Activated gamma-delta T cell (primary cell): Measurements from ENCODE around the gene KRT13.

ENCODE experiments used
- DNase-seq: peaks from one replicate; lab custom pipeline; 2025; lab: John Stamatoyannopoulos, UW

Gene KRT13

DNA sequence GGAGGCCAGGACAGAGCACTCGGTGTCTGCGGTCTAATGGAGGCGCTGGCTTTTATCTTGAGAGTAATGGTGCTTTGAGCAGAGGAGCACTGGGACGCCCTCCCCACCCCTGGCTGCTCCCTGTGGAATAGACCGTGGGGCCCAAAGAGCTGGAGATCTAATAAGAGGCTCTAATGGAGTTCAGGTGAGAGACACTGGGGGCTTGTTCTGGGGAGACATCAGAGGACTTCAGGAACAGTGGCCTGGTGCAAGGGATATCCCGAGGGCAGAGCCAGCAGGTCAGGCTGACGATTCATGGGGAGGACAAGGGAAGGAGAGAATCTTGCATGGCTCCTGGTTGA, 32.2 kb upstream of the KRT13 start:
- no peak for DNase-seq

- no peak for DNase-seq
Observed at GRCh38 chr17:41536741-41537613, 31.6 kb upstream of the KRT13 start.

DNA sequence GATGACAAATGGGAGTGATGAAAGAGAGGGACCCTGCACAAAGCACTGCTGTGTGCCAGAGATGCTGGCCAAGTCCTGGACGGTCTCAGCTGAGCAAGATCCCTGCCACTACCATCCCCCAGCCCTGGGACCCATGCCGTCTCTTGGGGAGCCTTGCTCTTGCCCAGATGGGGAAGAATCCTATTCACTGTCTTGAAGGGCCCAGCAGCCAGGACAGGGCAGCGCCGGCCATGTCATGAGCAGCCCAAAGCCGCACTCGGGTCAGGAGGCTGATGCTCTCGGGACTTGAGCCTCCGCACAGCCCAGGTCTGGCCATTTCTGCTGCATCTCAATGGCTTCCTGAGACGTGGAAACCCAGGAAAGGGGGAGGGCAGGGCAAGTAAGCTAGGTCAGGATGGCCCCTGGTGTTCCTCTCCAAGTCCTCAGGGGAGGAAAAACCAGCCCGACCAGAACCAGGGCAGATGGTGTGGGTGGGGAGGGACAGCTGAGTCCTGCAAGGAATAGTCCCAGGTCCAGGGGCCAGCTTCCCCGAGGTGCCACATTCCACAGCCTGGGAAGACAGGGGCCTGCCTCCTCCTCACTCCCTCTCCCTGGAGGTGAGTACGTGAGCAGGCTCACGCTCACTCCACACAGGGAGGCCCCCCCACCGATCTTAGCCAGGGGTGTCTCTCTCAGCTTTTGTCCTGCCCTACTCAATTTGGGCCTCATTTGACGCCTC, 30.5 kb upstream of the KRT13 start:
- DNase-seq, result no peak

GRCh38 chr17:41534899-41535546, 29.6 kb upstream of the KRT13 start:
- no peak for DNase-seq

DNA sequence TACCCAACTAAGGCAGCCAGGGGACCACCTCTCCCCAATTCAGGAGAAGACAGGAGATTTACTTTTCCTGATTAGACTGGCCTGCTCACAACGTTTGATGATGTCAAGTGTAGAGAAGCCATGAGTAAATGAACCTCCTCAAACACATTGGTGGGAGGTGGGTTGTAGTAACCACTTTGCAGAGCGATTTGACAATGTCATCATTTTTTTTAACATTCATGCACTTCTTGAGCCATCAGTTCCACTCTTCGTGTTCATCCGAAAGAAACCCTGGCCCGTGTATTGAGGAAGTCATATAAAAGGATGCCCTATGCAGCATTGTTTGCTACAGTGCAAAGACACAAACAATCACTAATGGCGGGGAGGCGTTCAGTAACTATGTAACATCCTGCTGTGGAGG, 28.2 kb upstream of the KRT13 start:
- no peak for DNase-seq

DNA sequence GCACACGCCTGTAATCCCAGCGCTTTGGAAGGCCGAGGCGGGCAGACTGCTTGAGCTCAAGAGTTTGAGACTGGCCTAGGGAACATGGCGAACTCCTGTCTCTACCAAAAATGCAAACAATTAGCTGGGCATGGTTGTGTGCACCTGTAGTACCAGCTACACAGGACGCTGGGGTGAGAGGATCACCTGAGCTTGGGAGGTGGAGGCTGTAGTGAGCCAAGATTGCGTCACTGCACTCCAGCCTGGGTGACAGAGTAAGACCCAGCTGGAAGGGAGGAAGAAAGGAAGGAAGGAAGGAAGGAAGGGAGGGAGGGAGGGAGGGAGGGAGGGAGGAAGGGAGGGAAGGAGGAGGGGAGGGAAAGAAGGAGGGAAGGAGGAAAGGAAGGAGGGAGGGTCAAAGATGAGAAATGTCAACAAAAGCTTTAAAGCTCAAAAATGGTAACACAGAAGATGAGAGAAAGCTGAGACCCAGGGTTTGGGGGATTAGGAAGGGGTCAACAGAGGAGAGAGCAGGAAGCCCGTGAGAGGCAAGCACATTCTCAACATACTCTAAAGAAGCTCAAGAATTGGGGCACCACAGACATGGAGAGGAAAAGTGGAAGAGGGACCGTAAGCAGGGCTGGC, 27.6 kb upstream of the KRT13 start:
- DNase-seq, result no peak

DNA sequence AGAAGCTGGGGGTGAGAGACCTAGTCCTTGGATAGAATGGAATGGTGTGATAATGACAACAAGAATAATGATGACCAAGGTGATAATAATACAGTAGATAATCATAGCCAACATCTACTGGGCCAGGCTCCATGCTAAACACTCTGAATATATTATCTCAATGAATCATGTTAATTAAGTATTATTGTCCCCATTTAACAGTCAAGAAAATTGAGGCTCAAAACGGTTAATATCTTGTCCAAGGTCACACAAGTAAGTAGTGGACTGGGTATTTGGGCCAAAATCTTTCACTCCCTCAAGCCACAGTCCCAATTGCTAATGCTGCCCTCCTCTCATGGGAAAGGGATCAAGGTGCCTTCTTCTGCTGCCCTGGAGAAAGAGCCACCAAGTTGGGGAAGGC, 26.6 kb upstream of the KRT13 start:
- no peak for DNase-seq

- no peak for DNase-seq
Observed at GRCh38 chr17:41530062-41531048, 24.9 kb upstream of the KRT13 start.

DNA sequence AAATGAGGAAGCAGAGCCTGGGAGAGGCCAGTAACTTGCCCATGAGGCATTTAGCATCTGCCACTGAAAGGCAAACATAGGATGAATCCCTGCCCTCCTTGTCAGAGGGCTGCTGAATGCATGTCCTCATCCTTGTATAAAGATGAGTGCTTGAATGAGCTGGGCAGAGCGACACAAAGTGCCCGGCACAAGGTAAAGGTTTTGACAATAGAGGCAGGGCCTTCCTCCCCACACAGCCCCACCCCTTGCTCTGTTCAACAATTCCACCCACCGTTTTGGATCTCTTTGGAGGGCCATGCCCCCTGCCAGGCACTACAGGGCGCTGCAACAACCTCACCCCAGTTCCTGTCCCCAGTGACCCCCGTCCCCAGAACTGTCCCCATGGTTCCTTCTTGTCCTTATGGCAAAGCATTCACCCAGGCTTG, 24.1 kb upstream of the KRT13 start:
- no peak for DNase-seq

DNA sequence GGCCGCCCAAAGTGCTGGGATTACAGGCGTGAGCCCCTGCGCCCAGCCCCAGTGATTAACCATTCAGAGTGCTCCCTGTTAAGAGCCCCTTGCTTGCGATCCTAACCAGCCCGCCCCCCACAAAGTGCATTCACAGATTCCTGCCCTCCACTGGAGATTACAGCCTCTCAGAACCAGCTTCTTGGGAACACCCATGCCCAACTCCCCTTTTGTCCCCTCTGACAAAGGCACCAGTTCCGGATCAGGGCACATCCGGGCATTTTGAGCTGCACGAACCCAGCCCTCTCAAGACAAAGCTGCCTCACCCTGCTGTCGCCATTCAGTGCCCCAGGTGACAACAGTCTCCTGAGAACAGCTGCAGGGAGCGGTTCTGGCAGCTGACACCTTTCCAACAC, 23.5 kb upstream of the KRT13 start:
- DNase-seq, result no peak

DNA sequence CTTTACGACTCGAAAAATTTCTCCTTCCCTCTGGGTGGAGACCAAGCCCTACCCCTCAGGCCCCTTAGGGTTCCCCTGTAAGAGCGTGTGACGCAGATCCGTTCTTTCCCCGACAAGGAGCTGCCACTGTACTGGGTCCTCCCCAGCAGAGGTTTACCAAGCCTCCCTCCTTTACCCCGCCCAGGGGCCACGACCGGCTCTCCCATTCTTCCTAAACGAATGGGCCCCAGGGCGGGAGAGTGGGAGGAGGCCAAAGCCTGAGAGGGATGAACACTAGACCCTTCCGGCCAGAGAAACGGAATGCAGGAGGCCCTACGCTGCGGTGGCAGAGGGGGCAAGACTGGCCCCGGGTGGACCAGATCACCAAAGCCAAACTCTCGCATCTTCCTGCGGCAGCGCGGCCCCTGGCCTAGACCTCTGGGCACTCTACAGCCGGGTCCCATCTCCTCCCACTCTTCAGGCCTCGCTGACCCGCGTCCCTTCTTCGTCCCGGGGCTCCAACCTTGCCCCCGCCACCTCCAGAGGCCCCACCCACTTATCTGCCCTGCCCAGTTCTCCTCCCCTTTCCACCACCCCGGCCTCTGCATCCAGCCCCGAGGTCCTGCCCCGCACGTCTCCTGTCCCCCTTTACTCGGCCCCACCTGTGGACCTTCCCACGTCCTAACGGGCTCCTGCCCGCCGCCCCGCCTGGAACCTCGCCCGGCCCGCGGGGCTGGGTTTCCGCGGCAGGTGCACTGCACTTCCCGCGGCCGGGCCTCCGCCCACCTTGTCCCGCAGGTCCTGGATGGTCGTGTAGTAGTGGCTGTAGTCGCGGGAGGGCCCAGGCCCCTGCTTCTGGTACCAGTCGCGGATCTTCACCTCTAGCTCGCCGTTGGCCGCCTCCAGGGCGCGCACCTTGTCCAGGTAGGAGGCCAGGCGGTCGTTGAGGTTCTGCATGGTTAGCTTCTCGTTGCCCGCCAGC, 21.9 kb upstream of the KRT13 start:
- no peak for DNase-seq

- DNase-seq, result no peak
Observed at GRCh38 chr17:41524261-41524660, 18.8 kb upstream of the KRT13 start.

GRCh38 chr17:41523787-41524186, 18.4 kb upstream of the KRT13 start:
- no peak for DNase-seq

- no peak for DNase-seq
Observed at GRCh38 chr17:41523225-41523593, 17.8 kb upstream of the KRT13 start.

GRCh38 chr17:41522301-41523224, 17.2 kb upstream of the KRT13 start:
- DNase-seq, result no peak

GRCh38 chr17:41521574-41522261, 16.3 kb upstream of the KRT13 start:
- DNase-seq, result no peak

- DNase-seq, result no peak
Observed at GRCh38 chr17:41520821-41521521, 15.6 kb upstream of the KRT13 start.
